IMR-90 (cell line): ENCODE measurements around the gene TPGS2. TPM values are rescaled to one million over a fixed set of nuclear protein-coding genes. Genes with fewer than 3 reads are reported as not detected.
"Not testable (repeated sequence)": the region's sequence is repeated elsewhere in the genome, so short reads cannot be mapped to it uniquely, and the experiment has no call there.

ENCODE experiments used
- ATAC-seq: fragments of 200-7000 bp; cut with Tn5 transposase; 2 replicates; pipeline ENCODE4 v1.9.1; 2020; ENCODE audit warnings: low read depth, mild to moderate bottlenecking, moderate library complexity
- BruUV-seq: library from RNA; stranded (reverse); fragments of 400-500 nt; replicated peaks from 2 replicates; lab custom pipeline; 2021; lab: Mats Ljungman, UMichigan
- CTCF ChIA-PET: fragments of 300-600 bp; formaldehyde crosslinking; extraction: SDS; loops from one replicate; lab custom pipeline; 2021; ENCODE audit warnings: antibody characterized with exemption; lab: Yijun Ruan, JAX
- POLR2A ChIA-PET: fragments of 300-600 bp; sonication (Branson Sonifier 250); formaldehyde crosslinking; loops from one replicate; lab custom pipeline; 2022; ENCODE audit warnings: antibody characterized with exemption; ENCODE audit not compliant: unreplicated experiment; lab: Charles Lee
- DNase-seq: peaks from one replicate; pipeline ENCODE4 v3.0.0; 2013
- H2AFZ ChIP-seq: replicated peaks from 2 replicates; pipeline ENCODE3; 2013; ENCODE audit warnings: low read length, mild to moderate bottlenecking; ENCODE audit not compliant: poor library complexity
- H2AK5ac ChIP-seq: 2 replicates; pipeline ENCODE4 v1.6.1; 2013; ENCODE audit warnings: low read depth, low read length, inconsistent platforms
- H2AK9ac ChIP-seq: replicated peaks from 2 replicates; pipeline ENCODE3; 2013; ENCODE audit warnings: mild to moderate bottlenecking, low read depth, low read length, moderate library complexity; ENCODE audit not compliant: poor library complexity
- H2BK120ac ChIP-seq: 2 replicates; pipeline ENCODE4 v1.6.1; 2013; ENCODE audit warnings: low read depth, low read length, inconsistent platforms
- H2BK15ac ChIP-seq: 3 replicates; pipeline ENCODE4 v1.6.1; 2013; ENCODE audit warnings: low read depth, low read length, inconsistent platforms
- H2BK20ac ChIP-seq: 2 replicates; pipeline ENCODE4 v1.6.1; 2013; ENCODE audit warnings: low read depth, mild to moderate bottlenecking, inconsistent platforms, low read length, moderate library complexity
- H2BK5ac ChIP-seq: 2 replicates; pipeline ENCODE4 v1.6.1; 2013; ENCODE audit warnings: mild to moderate bottlenecking, low read depth, low read length, inconsistent platforms; ENCODE audit not compliant: poor library complexity, severe bottlenecking
- H3K14ac ChIP-seq: replicated peaks from 2 replicates; pipeline ENCODE4 v1.6.1; 2013; ENCODE audit warnings: low read depth, low read length, inconsistent platforms
- H3K18ac ChIP-seq: 2 replicates; pipeline ENCODE4 v1.6.1; 2013; ENCODE audit warnings: low read depth, low read length, control low read depth
- H3K23ac ChIP-seq: 2 replicates; pipeline ENCODE4 v1.6.1; 2013; ENCODE audit warnings: low read depth, low read length, inconsistent platforms
- H3K27ac ChIP-seq: 2 replicates; pipeline ENCODE4 v1.5.1; 2013; ENCODE audit warnings: mild to moderate bottlenecking, control low read depth, low read length; ENCODE audit not compliant: insufficient read depth
- H3K27me3 ChIP-seq: 2 replicates; pipeline ENCODE4 v1.6.1; 2013; ENCODE audit warnings: low read length; ENCODE audit not compliant: control insufficient read depth, insufficient read depth
- H3K36me3 ChIP-seq: 2 replicates; pipeline ENCODE4 v1.6.1; 2013; ENCODE audit warnings: low read length, mixed read lengths; ENCODE audit not compliant: control insufficient read depth, insufficient read depth
- H3K4ac ChIP-seq: 2 replicates; pipeline ENCODE4 v1.6.1; 2013; ENCODE audit warnings: low read depth, low read length, inconsistent platforms
- H3K4me1 ChIP-seq: 2 replicates; pipeline ENCODE4 v1.6.1; 2013; ENCODE audit warnings: low read length, mixed read lengths; ENCODE audit not compliant: control insufficient read depth, insufficient read depth
- H3K4me2 ChIP-seq: 2 replicates; pipeline ENCODE4 v1.6.1; 2013; ENCODE audit warnings: low read depth, mild to moderate bottlenecking, control low read depth, low read length, moderate library complexity
- H3K4me3 ChIP-seq: 2 replicates; pipeline ENCODE4 v1.5.1; 2013; ENCODE audit warnings: low read depth, mild to moderate bottlenecking, control low read depth, low read length, moderate library complexity; ENCODE audit not compliant: insufficient read depth
- H3K56ac ChIP-seq: 2 replicates; pipeline ENCODE4 v1.6.1; 2013; ENCODE audit warnings: low read length, inconsistent platforms; ENCODE audit not compliant: insufficient read depth; ENCODE audit errors: extremely low read depth
- H3K79me1 ChIP-seq, 2 experiments: 2 replicates each; pipeline ENCODE4 v1.6.1; 2013; ENCODE audit warnings: low read length in 2 of 2, inconsistent platforms in 1 of 2, low read depth in 1 of 2
- H3K9ac ChIP-seq: 2 replicates; pipeline ENCODE4 v1.6.1; 2013; ENCODE audit warnings: low read depth, low read length, control low read depth
- H3K9me1 ChIP-seq: 2 replicates; pipeline ENCODE4 v1.6.1; 2013; ENCODE audit warnings: low read length, inconsistent platforms; ENCODE audit not compliant: insufficient read depth
- H3K9me3 ChIP-seq: 2 replicates; pipeline ENCODE4 v1.6.1; 2013; ENCODE audit warnings: low read length; ENCODE audit not compliant: control insufficient read depth, insufficient read depth
- H4K20me1 ChIP-seq: 2 replicates; pipeline ENCODE4 v1.6.1; 2013; ENCODE audit warnings: low read length, inconsistent platforms; ENCODE audit not compliant: insufficient read depth
- H4K5ac ChIP-seq: 2 replicates; pipeline ENCODE4 v1.6.1; 2013; ENCODE audit warnings: mild to moderate bottlenecking, low read depth, low read length, control low read depth
- H4K8ac ChIP-seq, 2 experiments: 2 replicates each; pipeline ENCODE4 v1.6.1; 2013; ENCODE audit warnings: low read depth in 2 of 2, low read length in 2 of 2, control low read depth in 1 of 2, inconsistent platforms in 1 of 2
- H4K91ac ChIP-seq: 2 replicates; pipeline ENCODE4 v1.6.1; 2013; ENCODE audit warnings: low read depth, low read length, inconsistent platforms; ENCODE audit not compliant: insufficient read depth
- dilution Hi-C: fragments of 300-500 bp; cut with HindIII; formaldehyde crosslinking; loops from one replicate; pipeline ENCODE4 v1.14.3; 2018; ENCODE audit warnings: low sequenced_read_pairs; ENCODE audit not compliant: unreplicated experiment
- in situ Hi-C: fragments of 300-500 bp; cut with MboI; formaldehyde crosslinking; loops from 3 replicates; pipeline ENCODE4 v1.14.3; 2019; ENCODE audit warnings: low sequenced_read_pairs, inconsistent platforms, mixed read lengths
- intact Hi-C: fragments of 100-400 bp; cut with micrococcal nuclease; formaldehyde crosslinking; loops from 2 replicates; pipeline ENCODE4 v1.10.0; 2022
- polyA plus RNA-seq, 3 experiments: library from polyadenylated mRNA; depleted of rRNA; stranded (reverse); fragments of >200 nt; gene quantifications; 2 replicates each; pipeline ENCODE4 v1.2.3, GENCODE V29; 2012; ENCODE audit warnings: low replicate concordance in 1 of 3
- total RNA-seq: library from RNA; depleted of rRNA; stranded (reverse); fragments of >200 nt; gene quantifications from 2 replicates; pipeline ENCODE4 v1.2.3, GENCODE V29; 2012

The TPGS2 gene
- total and polyA plus RNA-seq, 2 of the 4 experiments (the other 2 are of a cell fraction), result 201 to 294 TPM

GRCh38 chr18:36816096-36816495, 12.7 kb downstream of the TPGS2 start:
- dilution Hi-C loops, H3K4me1 ChIP-seq, H3K4ac ChIP-seq, H3K27ac ChIP-seq, H3K4me3 ChIP-seq, H2AK9ac ChIP-seq, H2BK20ac ChIP-seq, H4K8ac ChIP-seq, in situ Hi-C loops, H3K23ac ChIP-seq, H2BK15ac ChIP-seq, H4K5ac ChIP-seq, BruUV-seq, H3K9me3 ChIP-seq, H4K20me1 ChIP-seq, H2AK5ac ChIP-seq, H3K9me1 ChIP-seq, H2AFZ ChIP-seq, H4K91ac ChIP-seq, ATAC-seq, H2BK120ac ChIP-seq, DNase-seq, CTCF ChIA-PET, H3K4me2 ChIP-seq, H3K27me3 ChIP-seq, H3K56ac ChIP-seq, H3K14ac ChIP-seq, intact Hi-C loops, POLR2A ChIA-PET, H3K9ac ChIP-seq, H2BK5ac ChIP-seq, H3K18ac ChIP-seq: not testable (repeated sequence)
- H3K36me3 ChIP-seq, result peaks cover 12% of the 10 kb centered on the region
- H3K79me1 ChIP-seq, result peaks cover 11 to 19% of the 10 kb centered on the region in 2 experiments
